Measurements from ENCODE around the gene CXXC5. TPM values are rescaled to one million over a fixed set of nuclear protein-coding genes. Genes with fewer than 3 reads are reported as not detected.

The CXXC5 gene
- total RNA-seq, 2 donors from 2014 or later: 1.2 to 1.9 TPM

DNA sequence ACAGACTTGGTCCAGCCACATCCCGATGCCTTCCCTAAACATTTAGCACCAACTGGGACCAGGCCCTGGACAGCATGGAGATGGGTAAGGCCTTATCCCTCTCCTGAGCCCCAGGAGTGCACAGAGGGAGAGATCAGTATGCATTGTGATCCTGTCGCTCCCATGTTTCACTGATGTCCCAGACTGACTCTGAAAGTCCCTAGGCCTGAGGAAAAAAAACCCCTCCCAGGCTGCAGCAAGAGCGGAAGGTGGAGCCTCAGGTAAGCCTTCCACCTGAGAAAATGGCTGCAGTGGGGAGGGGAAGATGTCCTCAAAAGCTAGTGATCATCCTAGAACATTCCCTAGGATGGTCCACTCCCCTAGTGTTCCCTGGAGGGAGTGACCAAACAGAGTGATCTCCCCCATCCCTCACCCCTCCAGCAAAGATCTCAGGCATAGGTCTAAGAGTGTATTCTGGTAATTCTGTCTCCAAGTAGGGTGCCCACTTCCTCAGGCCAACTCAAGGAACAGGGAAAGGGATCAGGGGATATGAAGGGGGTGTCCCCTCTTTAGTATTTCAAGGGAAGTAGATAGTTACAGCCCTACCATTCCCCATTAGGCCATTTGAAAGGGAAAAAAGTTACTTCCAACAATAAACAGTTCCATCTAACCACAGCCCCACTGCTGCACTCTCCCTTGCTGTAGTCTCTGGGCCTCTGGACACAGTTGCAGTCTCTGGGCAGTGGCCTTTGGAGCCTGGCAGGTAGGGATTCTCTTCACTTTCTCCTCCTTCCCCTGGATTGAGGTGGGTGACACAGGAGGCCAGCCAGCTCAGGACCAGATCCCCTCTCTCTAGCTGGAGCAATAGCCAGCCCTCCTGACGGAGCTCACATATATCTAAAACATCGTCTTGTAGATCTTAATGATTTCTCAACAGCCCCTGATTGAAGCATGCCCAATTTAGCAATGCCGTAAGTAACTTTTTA, 6.8 kb upstream of the CXXC5 start:
- Mint-ChIP-seq H3K4me3 (no peak overlapping the region), H3K27ac (no peak overlapping the region), H3K36me3 (ENCODE audit: insufficient read depth in 2 of 2) (peaks cover 0 to 2% of the 10 kb centered on the region in 2 donors), H3K27me3 (ENCODE audit: low read depth) (peaks cover 16% of the 10 kb centered on the region), H3K4me1 (ENCODE audit: low read depth) (peaks cover 8% of the 10 kb centered on the region), H3K9me3 (no peaks in the 10 kb centered on the region)
- ATAC-seq (replicated peaks in 1 of 2): no peak
- DNase-seq: no peak

DNA sequence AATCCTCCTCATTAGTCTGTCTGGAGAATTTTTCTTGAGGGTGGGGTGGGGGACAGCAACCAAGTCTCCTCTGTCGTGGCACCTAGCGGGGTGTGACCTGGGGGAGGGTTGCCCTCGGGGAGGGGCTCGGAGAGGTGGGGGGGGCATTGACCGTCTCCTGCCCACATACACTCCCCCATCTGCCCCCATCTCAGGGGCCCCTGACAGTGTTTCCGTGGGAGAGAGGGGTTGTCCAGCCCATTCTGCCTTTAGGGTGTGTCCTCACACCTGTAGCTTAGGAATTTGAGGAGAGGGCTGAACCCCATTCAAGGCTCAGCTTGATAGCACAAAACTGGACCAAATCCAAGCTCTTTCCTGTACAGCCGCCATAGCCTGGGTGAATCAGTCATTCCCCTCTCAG, 5.9 kb upstream of the CXXC5 start:
- Mint-ChIP-seq H3K4me3 (no peak overlapping the region), H3K27me3 (ENCODE audit: low read depth) (peaks cover 25% of the 10 kb centered on the region), H3K4me1 (ENCODE audit: low read depth) (peaks cover under 1% of the 10 kb centered on the region), H3K27ac (no peak overlapping the region), H3K9me3 (no peaks in the 10 kb centered on the region), H3K36me3 (ENCODE audit: insufficient read depth in 2 of 2) (no peaks in the 10 kb centered on the region)
- ATAC-seq (replicated peaks in 1 of 2) (no peak), DNase-seq (no peak)

DNA sequence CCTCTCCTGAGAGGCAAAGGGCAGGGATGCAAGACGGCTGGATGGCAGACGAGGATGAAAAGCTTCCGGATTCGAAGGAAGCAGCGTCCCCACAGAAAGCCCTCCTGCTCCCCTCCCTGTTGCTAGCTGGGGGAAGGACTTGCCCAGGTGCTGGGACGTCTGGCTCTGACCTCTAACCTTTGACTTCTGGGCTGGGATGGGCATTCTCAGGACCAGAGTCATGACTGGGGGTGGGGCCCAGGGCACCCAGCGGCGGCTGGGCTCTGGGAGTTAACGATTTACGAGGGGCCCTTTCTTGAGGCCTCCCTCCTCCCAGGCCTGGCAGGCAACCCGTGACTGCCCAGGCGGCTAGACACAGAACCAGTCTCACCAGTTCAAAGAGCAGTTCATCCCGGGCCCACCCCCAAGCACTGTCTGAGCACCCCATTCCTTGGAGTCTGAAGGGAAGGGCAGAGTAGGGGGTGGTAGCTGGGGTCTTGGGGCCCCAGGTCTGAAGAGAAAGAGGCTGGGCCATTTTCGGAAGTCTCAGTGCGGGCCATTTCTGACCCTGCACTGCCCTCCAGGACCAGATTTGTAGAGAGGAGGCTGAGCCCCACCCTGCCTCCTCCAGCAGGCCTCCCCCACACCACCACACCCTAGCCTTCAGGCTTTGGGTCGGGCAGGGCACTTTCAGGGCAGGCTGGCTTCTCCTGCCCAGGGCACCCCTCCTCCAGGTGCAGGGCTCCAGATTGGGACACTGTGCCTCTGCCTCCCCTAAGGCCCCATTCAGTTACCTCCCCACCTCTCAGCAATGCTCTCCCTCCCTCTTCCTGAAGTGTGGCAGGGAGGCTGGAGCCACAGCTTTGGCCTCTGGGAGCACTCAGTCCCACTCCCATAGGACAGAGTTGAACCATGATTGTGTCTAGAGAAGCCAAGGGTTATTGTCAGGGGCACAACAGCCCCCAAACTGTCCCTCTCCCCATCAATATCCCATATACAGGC, 5.0 kb upstream of the CXXC5 start:
- no peak for DNase-seq
- no peak overlapping the region for H3K4me3 Mint-ChIP-seq
- H3K27me3 Mint-ChIP-seq (ENCODE audit: low read depth): peaks cover 32% of the 10 kb centered on the region
- H3K9me3 Mint-ChIP-seq: no peaks in the 10 kb centered on the region
- peaks cover 6% of the 10 kb centered on the region for H3K4me1 Mint-ChIP-seq (ENCODE audit: low read depth)
- H3K27ac Mint-ChIP-seq: no peak overlapping the region
- no peaks in the 10 kb centered on the region for H3K36me3 Mint-ChIP-seq (ENCODE audit: insufficient read depth in 2 of 2)
- no peak for ATAC-seq (replicated peaks in 1 of 2)

DNA sequence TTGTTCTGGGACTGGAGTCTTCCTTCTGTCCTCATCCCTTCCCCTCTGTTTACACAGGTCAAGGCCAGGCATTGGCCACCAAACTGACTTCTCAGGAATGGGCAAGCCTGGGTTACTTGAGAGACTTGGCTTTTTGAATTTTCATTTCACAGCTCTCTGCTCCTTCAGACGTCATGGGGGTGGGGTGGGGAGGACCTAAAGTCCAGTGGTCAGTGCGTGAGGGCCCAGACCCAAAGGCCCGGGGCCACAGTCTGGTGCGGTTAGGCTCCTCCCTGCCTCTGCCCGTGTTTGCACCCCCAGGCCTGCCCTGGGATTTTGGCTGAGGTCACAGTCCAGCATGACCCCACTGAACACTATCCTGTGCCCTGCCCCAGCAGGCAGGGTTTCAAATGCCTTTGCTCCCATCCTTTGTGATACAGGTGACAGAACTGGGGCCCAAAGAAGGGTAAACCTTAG, 4.1 kb upstream of the CXXC5 start:
- ATAC-seq (replicated peaks in 1 of 2): no peak

DNA sequence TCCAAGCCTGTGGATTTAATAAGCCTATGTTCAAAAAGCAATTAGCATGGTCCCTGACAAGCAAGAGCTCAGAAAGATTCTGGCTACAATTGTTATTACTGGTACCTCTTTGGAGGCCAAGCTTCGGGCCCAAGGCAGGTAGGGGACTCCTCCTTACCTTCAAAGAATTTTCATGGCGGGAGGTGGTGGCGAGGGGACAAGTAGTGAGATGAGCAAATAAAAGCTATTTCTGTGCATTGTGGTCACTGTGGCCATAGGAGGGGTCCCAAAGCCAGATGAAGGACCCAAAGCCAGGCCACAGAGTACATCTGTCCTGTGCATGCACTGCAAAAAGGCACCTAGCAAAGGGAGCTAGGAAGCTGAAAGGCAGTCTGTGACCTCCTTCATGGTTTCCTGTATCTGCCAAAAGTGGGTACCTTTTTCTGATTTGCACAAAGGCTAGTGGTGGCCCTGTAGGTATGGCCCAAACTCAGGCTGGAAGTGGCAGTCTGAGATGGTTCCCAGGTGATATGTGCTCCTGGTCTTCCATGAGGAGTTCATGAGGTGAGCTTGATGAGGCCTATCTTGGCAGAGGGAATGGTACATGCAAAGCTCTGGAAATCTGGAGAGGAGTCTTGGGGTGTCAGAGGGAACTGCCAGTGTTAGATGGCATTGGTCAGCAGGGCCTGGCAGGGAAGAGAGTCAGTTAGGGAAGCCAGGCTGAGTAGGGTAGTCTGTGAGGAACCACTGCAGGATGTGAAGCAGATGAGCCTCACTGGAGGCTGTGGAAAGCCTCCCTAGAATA, 3.3 kb upstream of the CXXC5 start:
- Mint-ChIP-seq H3K27me3 (ENCODE audit: low read depth) (peaks cover 38% of the 10 kb centered on the region), H3K4me1 (ENCODE audit: low read depth) (peaks cover 13% of the 10 kb centered on the region), H3K9me3 (no peaks in the 10 kb centered on the region), H3K36me3 (ENCODE audit: insufficient read depth in 2 of 2) (peaks cover 0 to 1% of the 10 kb centered on the region in 2 donors), H3K4me3 (no peak overlapping the region), H3K27ac (no peak overlapping the region)
- DNase-seq (no peak), ATAC-seq (replicated peaks in 1 of 2) (no peak)

More for the DNA sequence above, 4.1 kb upstream of the CXXC5 start:
- Mint-ChIP-seq H3K27ac (no peak overlapping the region), H3K4me1 (ENCODE audit: low read depth) (peaks cover 6% of the 10 kb centered on the region), H3K27me3 (ENCODE audit: low read depth) (peaks cover 32% of the 10 kb centered on the region), H3K4me3 (no peak overlapping the region), H3K36me3 (ENCODE audit: insufficient read depth in 2 of 2) (no peaks in the 10 kb centered on the region), H3K9me3 (no peaks in the 10 kb centered on the region)
- DNase-seq: no peak

DNA sequence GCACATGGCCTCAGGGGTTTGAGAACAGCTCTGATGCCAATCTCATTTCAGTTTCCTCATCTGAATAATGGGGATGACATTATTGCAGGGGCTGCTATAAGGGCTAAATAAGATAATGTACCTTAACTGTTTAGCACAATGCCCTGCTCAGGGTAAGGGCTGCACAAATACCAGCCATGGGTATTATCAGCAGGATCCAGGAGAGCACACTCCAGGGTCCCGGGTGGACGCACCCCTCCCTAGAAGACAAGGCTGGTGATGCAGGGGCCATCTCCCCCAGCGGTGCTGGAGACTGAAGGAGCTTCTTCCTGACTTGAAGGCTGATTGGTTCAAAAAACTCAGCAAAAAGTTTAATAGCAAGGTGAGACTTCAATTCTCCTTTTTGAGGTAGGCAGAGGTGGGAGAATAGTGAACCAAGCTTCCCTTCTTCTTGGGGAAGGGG, 2.7 kb upstream of the CXXC5 start:
- DNase-seq: no peak
- Mint-ChIP-seq H3K36me3 (ENCODE audit: insufficient read depth in 2 of 2) (peaks cover 0 to 1% of the 10 kb centered on the region in 2 donors), H3K4me1 (ENCODE audit: low read depth) (peaks cover 16% of the 10 kb centered on the region), H3K4me3 (no peak overlapping the region), H3K27ac (no peak overlapping the region), H3K27me3 (ENCODE audit: low read depth) (peaks cover 42% of the 10 kb centered on the region), H3K9me3 (no peaks in the 10 kb centered on the region)
- no peak for ATAC-seq (replicated peaks in 1 of 2)

DNA sequence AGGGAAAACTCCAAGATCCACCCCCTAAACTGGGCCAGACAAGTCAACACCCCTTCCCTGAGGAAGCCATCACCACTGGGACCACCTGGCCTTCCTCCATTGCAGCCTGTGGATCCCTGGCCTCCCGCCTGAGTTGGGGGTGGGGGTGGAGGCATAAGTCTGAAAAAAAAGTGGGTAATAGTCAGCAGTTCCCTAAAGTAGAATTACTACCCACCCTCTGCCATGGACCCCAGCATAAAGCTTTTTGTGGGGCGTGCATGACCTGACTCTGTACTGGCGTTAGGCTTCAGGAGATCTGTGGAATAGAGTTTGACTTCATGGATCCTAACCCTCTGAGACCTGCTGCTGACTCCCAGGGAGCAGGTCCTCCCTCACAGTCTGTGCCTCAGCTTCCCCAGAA, 2.0 kb upstream of the CXXC5 start:
- H3K27me3 Mint-ChIP-seq (ENCODE audit: low read depth): peaks cover 48% of the 10 kb centered on the region
- no peak overlapping the region for H3K4me3 Mint-ChIP-seq
- H3K36me3 Mint-ChIP-seq (ENCODE audit: insufficient read depth in 2 of 2): peaks cover 0 to 1% of the 10 kb centered on the region in 2 donors
- DNase-seq: no peak
- ATAC-seq (replicated peaks in 1 of 2): no peak
- no peak overlapping the region for H3K27ac Mint-ChIP-seq
- H3K4me1 Mint-ChIP-seq (ENCODE audit: low read depth): peaks cover 19% of the 10 kb centered on the region
- no peaks in the 10 kb centered on the region for H3K9me3 Mint-ChIP-seq

DNA sequence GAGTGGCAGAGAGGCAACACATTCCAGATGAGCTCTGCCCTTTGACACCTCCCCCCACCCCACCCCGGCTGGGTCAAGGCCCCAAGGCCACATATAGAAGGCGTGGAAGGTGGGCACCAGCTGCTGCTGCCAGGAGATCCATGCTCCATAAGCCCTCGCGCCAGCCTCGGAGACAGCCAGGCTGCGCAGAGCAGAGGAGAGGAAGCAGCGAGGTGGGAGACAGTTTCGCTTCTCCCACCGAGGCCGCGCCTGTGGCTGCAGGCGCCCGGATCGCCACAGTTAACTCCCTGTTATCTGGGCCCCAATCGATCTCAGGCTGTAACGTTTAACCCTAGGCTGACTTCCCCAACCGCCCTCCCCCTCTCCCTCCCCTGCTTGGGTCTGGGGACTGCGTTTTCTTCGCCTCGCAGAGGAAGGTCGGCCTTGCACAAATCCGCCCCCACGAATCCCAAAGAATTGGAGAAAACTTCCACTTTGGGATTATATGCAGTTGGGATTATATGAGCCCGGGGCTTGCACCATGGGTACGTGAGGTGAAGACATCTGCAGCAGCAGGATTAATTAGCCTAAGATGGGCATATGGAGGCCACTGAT, 1.1 kb upstream of the CXXC5 start:
- ATAC-seq (replicated peaks in 1 of 2): no peak
- no peaks in the 10 kb centered on the region for H3K9me3 Mint-ChIP-seq
- DNase-seq: no peak
- H3K4me1 Mint-ChIP-seq (ENCODE audit: low read depth): peaks cover 28% of the 10 kb centered on the region
- peaks cover 57% of the 10 kb centered on the region for H3K27me3 Mint-ChIP-seq (ENCODE audit: low read depth)
- H3K4me3 Mint-ChIP-seq: peak overlapping the region; percentile 43 to 78
- no peak overlapping the region for H3K27ac Mint-ChIP-seq
- peaks cover 0 to 1% of the 10 kb centered on the region in 2 donors for H3K36me3 Mint-ChIP-seq (ENCODE audit: insufficient read depth in 2 of 2)

DNA sequence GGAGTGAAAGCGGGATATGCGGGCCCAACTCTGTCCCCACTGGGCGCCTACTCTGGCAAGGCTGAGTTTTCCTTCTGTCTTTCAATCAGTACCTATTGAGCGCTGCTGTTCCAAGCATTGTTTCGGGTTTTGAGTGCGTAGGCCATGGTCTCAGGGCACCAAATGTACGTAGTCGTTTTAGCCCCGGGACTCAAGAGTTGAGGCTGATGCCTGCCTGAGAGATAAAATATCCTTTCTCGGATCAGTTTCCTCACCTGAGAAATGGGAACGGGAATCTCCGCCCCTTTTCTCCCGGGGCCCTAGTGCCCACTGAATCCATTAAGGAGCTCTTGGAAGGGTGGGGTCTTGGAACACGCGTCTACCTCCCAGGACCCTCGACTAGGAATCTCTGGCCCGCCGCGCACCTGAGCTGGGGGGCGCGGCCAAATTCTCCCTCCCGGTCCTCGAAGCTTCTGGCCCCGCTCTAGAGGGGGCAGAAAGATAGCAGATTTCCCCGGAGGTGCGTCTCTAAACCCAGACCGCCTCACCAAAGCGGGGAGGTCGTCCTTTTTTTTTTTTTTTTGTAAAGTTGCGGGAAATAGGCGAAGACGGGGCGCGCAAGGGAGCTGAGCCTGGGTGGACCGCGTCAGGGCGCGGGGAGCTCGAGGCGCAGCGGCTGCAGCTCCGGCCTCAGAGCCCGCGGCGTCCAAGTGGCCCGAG, 494 bp upstream of the CXXC5 start:
- ATAC-seq (replicated peaks in 1 of 2): no peak
- peaks cover 64% of the 10 kb centered on the region for H3K27me3 Mint-ChIP-seq (ENCODE audit: low read depth)
- H3K4me3 Mint-ChIP-seq: peak overlapping the region; percentile 54 to 78

DNA sequence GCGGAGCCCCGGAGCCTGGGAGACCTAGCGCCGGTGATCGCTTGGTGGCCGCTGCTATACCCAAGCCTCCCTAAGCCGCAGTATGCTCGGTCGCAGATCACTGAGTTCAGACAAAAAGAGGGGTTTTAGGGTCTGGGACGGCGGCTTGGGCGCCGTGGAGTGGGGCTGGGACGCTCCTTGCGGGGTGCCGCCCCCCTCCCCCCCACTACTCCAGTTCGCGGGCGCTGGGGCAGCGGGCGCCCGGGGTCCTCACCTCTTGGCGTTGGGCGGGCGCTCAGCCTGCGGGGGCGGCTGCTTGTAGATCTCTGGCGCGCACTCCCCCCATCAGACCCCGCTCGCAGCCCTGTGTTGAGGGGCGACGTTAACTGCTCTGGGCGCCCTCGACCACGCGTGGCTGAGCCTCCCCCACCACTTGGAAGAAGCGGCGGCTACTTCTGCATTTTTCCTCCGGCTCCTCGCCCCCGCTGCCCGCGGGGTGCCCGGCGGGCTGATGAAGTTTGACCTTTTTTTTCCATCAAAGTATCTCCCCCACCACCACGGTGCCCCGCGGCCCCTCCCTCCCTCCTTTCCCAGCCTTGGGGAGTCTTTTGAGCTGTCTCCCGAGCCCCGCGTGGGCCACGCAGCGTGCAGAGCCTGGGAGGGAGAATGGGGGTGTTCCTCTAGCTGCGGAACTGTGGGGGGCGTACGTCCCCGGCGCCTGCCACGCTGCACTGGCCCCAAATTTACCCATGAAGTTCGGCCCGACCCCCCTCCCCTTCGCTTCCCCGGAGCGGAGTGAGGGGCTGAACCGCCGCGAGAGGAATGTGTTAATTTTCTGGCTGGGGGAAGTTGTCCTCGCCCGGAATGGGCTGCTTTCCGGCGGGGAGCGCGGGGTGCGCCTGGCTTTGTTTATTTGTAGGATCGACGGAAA, 1.2 kb downstream of the CXXC5 start:
- peaks cover 45% of the 10 kb centered on the region for H3K4me1 Mint-ChIP-seq (ENCODE audit: low read depth)
- ATAC-seq (replicated peaks in 1 of 2) (peak; percentile 24 to 25), DNase-seq (peak; percentile 25 to 37)
- H3K9me3 Mint-ChIP-seq: no peaks in the 10 kb centered on the region
- H3K27ac Mint-ChIP-seq: no peak overlapping the region
- H3K4me3 Mint-ChIP-seq: peak overlapping the region; percentile 92 to 93
- H3K36me3 Mint-ChIP-seq (ENCODE audit: insufficient read depth in 2 of 2): peaks cover 0 to 1% of the 10 kb centered on the region in 2 donors
- peaks cover 80% of the 10 kb centered on the region for H3K27me3 Mint-ChIP-seq (ENCODE audit: low read depth)

More for the DNA sequence above, 494 bp upstream of the CXXC5 start:
- peaks cover 0 to 1% of the 10 kb centered on the region in 2 donors for H3K36me3 Mint-ChIP-seq (ENCODE audit: insufficient read depth in 2 of 2)
- peaks cover 34% of the 10 kb centered on the region for H3K4me1 Mint-ChIP-seq (ENCODE audit: low read depth)
- DNase-seq: peak in 1 of 2 donors; percentile 2
- no peak overlapping the region for H3K27ac Mint-ChIP-seq
- H3K9me3 Mint-ChIP-seq: no peaks in the 10 kb centered on the region
